Liver (tissue), 9 donors: ENCODE data around the gene LRCH4. TPM values are rescaled to one million over a fixed set of nuclear protein-coding genes. Genes with fewer than 3 reads are reported as not detected.
"Not testable (repeated sequence)": the region's sequence is repeated elsewhere in the genome, so short reads cannot be mapped to it uniquely, and the experiment has no call there.

ENCODE experiments used
- DNase-seq: peaks from one replicate; pipeline ENCODE4 v3.0.0-alpha.2; 2017; ENCODE audit warnings: low spot score
- H3K27ac ChIP-seq, 2 donors: one replicate each; pipeline ENCODE4 v1.7.0; 2013; ENCODE audit warnings: inconsistent platforms in 2 of 2, low read length in 2 of 2, control low read depth in 1 of 2, low read depth in 1 of 2, mild to moderate bottlenecking in 1 of 2
- H3K27me3 ChIP-seq, 4 donors: one replicate each; pipeline versions ENCODE4 v1.6.1 to v1.7.0; 2013; ENCODE audit warnings: low read length in 3 of 4, inconsistent platforms in 1 of 4, mild to moderate bottlenecking in 1 of 4, moderate library complexity in 1 of 4; ENCODE audit not compliant: control insufficient read depth in 4 of 4, insufficient read depth in 4 of 4
- H3K36me3 ChIP-seq, 4 donors: one replicate each; pipeline versions ENCODE4 v1.6.1 to v1.7.0; 2013; ENCODE audit warnings: low read length in 3 of 4, mild to moderate bottlenecking in 3 of 4, low read depth in 1 of 4, moderate library complexity in 1 of 4; ENCODE audit not compliant: control insufficient read depth in 4 of 4, insufficient read depth in 3 of 4
- H3K4me1 ChIP-seq, 4 donors: one replicate each; pipeline versions ENCODE4 v1.6.1 to v1.7.0; 2013; ENCODE audit warnings: low read length in 3 of 4, mild to moderate bottlenecking in 3 of 4, moderate library complexity in 1 of 4; ENCODE audit not compliant: control insufficient read depth in 4 of 4, insufficient read depth in 4 of 4
- H3K4me3 ChIP-seq, 3 donors: one replicate each; pipeline versions ENCODE4 v1.6.1 to v1.7.0; 2013; ENCODE audit warnings: low read length in 3 of 3, control low read depth in 1 of 3, low read depth in 1 of 3, mild to moderate bottlenecking in 1 of 3
- H3K9ac ChIP-seq, 2 donors: one replicate each; pipeline ENCODE4 v1.7.0; 2013; ENCODE audit warnings: low read length in 2 of 2, mild to moderate bottlenecking in 2 of 2, moderate library complexity in 2 of 2, control low read depth in 1 of 2, low read depth in 1 of 2
- H3K9me3 ChIP-seq, 4 donors: one replicate each; pipeline versions ENCODE4 v1.6.1 to v1.7.0; 2013; ENCODE audit warnings: low read length in 3 of 4; ENCODE audit not compliant: control insufficient read depth in 4 of 4
- EGR1 ChIP-seq, 2 donors: IDR thresholded peaks; 2 replicates each; pipeline ENCODE4 v1.6.1; 2016 to 2018; ENCODE audit warnings: antibody characterized with exemption in 2 of 2, low read depth in 2 of 2
- FOXA2 ChIP-seq: IDR thresholded peaks from 2 replicates; pipeline ENCODE4 v1.6.1; 2016; ENCODE audit warnings: antibody characterized with exemption
- GABPA ChIP-seq, 2 donors: IDR thresholded peaks in 1 of 2; conservative IDR thresholded peaks in 1 of 2; 2 replicates each; pipeline ENCODE4 v1.6.1; 2016; ENCODE audit warnings: antibody characterized with exemption in 2 of 2, mild to moderate bottlenecking in 1 of 2, moderate library complexity in 1 of 2
- HNF4A ChIP-seq, 2 donors: conservative IDR thresholded peaks; 2 replicates each; pipeline ENCODE4 v1.6.1; 2016; ENCODE audit warnings: antibody characterized with exemption in 2 of 2, mild to moderate bottlenecking in 2 of 2
- HNF4G ChIP-seq: IDR thresholded peaks from 2 replicates; pipeline ENCODE4 v1.6.1; 2016; ENCODE audit warnings: antibody characterized with exemption
- JUND ChIP-seq, 2 donors: IDR thresholded peaks; 2 replicates each; pipeline ENCODE4 v1.6.1; 2016; ENCODE audit warnings: antibody characterized with exemption in 2 of 2
- MAX ChIP-seq: IDR thresholded peaks from 2 replicates; pipeline ENCODE4 v1.6.1; 2016; ENCODE audit warnings: antibody characterized with exemption
- NR2F2 ChIP-seq: IDR thresholded peaks from 2 replicates; pipeline ENCODE4 v1.6.1; 2016; ENCODE audit warnings: antibody characterized with exemption
- RAD21 ChIP-seq, 2 donors: IDR thresholded peaks; 2 replicates each; pipeline ENCODE4 v1.6.1; 2016; ENCODE audit warnings: antibody characterized with exemption in 2 of 2, mild to moderate bottlenecking in 2 of 2
- RXRA ChIP-seq, 2 donors: IDR thresholded peaks; 2 replicates each; pipeline ENCODE4 v1.6.1; 2017 to 2018; ENCODE audit warnings: antibody characterized with exemption in 2 of 2, mild to moderate bottlenecking in 1 of 2
- SP1 ChIP-seq: IDR thresholded peaks from 2 replicates; pipeline ENCODE4 v1.6.1; 2018; ENCODE audit warnings: antibody characterized with exemption, mild to moderate bottlenecking
- TAF1 ChIP-seq: conservative IDR thresholded peaks from 2 replicates; pipeline ENCODE4 v1.6.1; 2016; ENCODE audit warnings: antibody characterized with exemption, mild to moderate bottlenecking
- YY1 ChIP-seq: IDR thresholded peaks from 2 replicates; pipeline ENCODE4 v1.6.1; 2016; ENCODE audit warnings: antibody characterized with exemption, mild to moderate bottlenecking
- WGBS: extraction: QIAGEN DNeasy Blood & Tissue Kit; methylation state at CpG from one replicate; pipeline ENCODE4 v1.1.7; 2013; 5-methylcytosine and 5-hydroxymethylcytosine counted together
- polyA plus RNA-seq, 2 donors: library from polyadenylated mRNA; stranded (reverse) in 1 of 2; unstranded in 1 of 2; fragments of 200-250 nt in 1 of 2; fragments of >200 nt in 1 of 2; fragmentation: Nextera tagmentation in 1 of 2; extraction: Ambion mirVana in 1 of 2; gene quantifications; one replicate each; pipeline versions ENCODE4 v1.2.1 to v1.2.3, GENCODE V29; 2013 to 2015
- total RNA-seq, 2 donors: library from RNA; depleted of rRNA; stranded (reverse); fragments of >200 nt; gene quantifications; one replicate each; pipeline ENCODE4 v1.2.3, GENCODE V29; 2014
- TF ChIP-seq, protein P1 (sequence below): IDR thresholded peaks from 2 replicates; pipeline ENCODE4 v1.6.1; 2016; ENCODE audit warnings: antibody characterized with exemption
- TF ChIP-seq, protein P2 (sequence below): IDR thresholded peaks from 2 replicates; pipeline ENCODE4 v1.6.1; 2016; ENCODE audit warnings: antibody characterized with exemption
- TF ChIP-seq, protein P3 (sequence below): IDR thresholded peaks from 2 replicates; pipeline ENCODE4 v1.6.1; 2016; ENCODE audit warnings: antibody characterized with exemption, mild to moderate bottlenecking
- TF ChIP-seq, protein P4 (sequence below): fragments of 150-350 bp; IDR thresholded peaks from 2 replicates; pipeline ENCODE4 v1.5.1; 2017; ENCODE audit warnings: improper control_type of control experiment, low read depth, low read length; ENCODE audit not compliant: missing input control
- donor health status: healthy.
- donor health status: healthy.
- donor health status: healthy.
- donor health status: healthy.
- donor health status: healthy.

Gene LRCH4
- total and polyA plus RNA-seq, 4 donors = 8.2 to 25.8 (median 13.0) TPM

- no peak overlapping the region for H3K4me3 ChIP-seq
- no peak for DNase-seq
- no peaks in the 10 kb centered on the region for H3K9me3 ChIP-seq
- TF ChIP-seq FOXA2 = no peak
- peak; percentile 29 for TF ChIP-seq YY1
- TF ChIP-seq, protein P1, sequence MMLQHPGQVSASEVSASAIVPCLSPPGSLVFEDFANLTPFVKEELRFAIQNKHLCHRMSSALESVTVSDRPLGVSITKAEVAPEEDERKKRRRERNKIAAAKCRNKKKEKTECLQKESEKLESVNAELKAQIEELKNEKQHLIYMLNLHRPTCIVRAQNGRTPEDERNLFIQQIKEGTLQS = no peak
- TF ChIP-seq TAF1 = no peak
- no peak for TF ChIP-seq HNF4G
- no peak for TF ChIP-seq RAD21 (IDR thresholded peaks at IDR 0.05)
- no peak for TF ChIP-seq NR2F2
- no peak for TF ChIP-seq GABPA (IDR thresholded peaks at IDR 0.05 in 1 of 2, conservative IDR thresholded peaks at IDR 0.05 in 1 of 2)
- TF ChIP-seq SP1 = no peak
- TF ChIP-seq, protein P2, sequence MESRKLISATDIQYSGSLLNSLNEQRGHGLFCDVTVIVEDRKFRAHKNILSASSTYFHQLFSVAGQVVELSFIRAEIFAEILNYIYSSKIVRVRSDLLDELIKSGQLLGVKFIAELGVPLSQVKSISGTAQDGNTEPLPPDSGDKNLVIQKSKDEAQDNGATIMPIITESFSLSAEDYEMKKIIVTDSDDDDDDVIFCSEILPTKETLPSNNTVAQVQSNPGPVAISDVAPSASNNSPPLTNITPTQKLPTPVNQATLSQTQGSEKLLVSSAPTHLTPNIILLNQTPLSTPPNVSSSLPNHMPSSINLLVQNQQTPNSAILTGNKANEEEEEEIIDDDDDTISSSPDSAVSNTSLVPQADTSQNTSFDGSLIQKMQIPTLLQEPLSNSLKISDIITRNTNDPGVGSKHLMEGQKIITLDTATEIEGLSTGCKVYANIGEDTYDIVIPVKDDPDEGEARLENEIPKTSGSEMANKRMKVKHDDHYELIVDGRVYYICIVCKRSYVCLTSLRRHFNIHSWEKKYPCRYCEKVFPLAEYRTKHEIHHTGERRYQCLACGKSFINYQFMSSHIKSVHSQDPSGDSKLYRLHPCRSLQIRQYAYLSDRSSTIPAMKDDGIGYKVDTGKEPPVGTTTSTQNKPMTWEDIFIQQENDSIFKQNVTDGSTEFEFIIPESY = no peak
- no peak for TF ChIP-seq MAX
- TF ChIP-seq RXRA (IDR thresholded peaks at IDR 0.05) = peak; percentile 49 to 81
- no peak for TF ChIP-seq EGR1 (IDR thresholded peaks at IDR 0.05; ENCODE audit: low read depth in 2 of 2)
- TF ChIP-seq, protein P3, sequence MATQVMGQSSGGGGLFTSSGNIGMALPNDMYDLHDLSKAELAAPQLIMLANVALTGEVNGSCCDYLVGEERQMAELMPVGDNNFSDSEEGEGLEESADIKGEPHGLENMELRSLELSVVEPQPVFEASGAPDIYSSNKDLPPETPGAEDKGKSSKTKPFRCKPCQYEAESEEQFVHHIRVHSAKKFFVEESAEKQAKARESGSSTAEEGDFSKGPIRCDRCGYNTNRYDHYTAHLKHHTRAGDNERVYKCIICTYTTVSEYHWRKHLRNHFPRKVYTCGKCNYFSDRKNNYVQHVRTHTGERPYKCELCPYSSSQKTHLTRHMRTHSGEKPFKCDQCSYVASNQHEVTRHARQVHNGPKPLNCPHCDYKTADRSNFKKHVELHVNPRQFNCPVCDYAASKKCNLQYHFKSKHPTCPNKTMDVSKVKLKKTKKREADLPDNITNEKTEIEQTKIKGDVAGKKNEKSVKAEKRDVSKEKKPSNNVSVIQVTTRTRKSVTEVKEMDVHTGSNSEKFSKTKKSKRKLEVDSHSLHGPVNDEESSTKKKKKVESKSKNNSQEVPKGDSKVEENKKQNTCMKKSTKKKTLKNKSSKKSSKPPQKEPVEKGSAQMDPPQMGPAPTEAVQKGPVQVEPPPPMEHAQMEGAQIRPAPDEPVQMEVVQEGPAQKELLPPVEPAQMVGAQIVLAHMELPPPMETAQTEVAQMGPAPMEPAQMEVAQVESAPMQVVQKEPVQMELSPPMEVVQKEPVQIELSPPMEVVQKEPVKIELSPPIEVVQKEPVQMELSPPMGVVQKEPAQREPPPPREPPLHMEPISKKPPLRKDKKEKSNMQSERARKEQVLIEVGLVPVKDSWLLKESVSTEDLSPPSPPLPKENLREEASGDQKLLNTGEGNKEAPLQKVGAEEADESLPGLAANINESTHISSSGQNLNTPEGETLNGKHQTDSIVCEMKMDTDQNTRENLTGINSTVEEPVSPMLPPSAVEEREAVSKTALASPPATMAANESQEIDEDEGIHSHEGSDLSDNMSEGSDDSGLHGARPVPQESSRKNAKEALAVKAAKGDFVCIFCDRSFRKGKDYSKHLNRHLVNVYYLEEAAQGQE = no peak
- TF ChIP-seq JUND (IDR thresholded peaks at IDR 0.05) = no peak
- TF ChIP-seq HNF4A (conservative IDR thresholded peaks at IDR 0.05) = peak in 1 of 2 donors; percentile 35
- TF ChIP-seq, protein P4, sequence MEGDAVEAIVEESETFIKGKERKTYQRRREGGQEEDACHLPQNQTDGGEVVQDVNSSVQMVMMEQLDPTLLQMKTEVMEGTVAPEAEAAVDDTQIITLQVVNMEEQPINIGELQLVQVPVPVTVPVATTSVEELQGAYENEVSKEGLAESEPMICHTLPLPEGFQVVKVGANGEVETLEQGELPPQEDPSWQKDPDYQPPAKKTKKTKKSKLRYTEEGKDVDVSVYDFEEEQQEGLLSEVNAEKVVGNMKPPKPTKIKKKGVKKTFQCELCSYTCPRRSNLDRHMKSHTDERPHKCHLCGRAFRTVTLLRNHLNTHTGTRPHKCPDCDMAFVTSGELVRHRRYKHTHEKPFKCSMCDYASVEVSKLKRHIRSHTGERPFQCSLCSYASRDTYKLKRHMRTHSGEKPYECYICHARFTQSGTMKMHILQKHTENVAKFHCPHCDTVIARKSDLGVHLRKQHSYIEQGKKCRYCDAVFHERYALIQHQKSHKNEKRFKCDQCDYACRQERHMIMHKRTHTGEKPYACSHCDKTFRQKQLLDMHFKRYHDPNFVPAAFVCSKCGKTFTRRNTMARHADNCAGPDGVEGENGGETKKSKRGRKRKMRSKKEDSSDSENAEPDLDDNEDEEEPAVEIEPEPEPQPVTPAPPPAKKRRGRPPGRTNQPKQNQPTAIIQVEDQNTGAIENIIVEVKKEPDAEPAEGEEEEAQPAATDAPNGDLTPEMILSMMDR = no peak
- no peak overlapping the region for H3K9ac ChIP-seq
- peak overlapping the region; percentile 43 to 46 for H3K27ac ChIP-seq
- peaks cover 36 to 92% (median 74%) of the 10 kb centered on the region in 4 donors for H3K4me1 ChIP-seq
- WGBS = 76% methylated on average over 11 of the region's 11 CpGs
- no peaks in the 10 kb centered on the region for H3K27me3 ChIP-seq
- peaks cover 2 to 22% (median 15%) of the 10 kb centered on the region in 4 donors for H3K36me3 ChIP-seq
Observed at GRCh38 chr7:100565133-100565571, 20.8 kb downstream of the LRCH4 start.

- peak overlapping the region; percentile 43 to 46 for H3K27ac ChIP-seq
- peak overlapping the region in 1 of 2 donors; percentile 3 for H3K9ac ChIP-seq
- WGBS = 78% methylated on average over 6 of the region's 6 CpGs
- not testable (repeated sequence) for H3K9me3 ChIP-seq, H3K4me3 ChIP-seq, DNase-seq, H3K27me3 ChIP-seq
- H3K4me1 ChIP-seq = peaks cover 34 to 91% (median 73%) of the 10 kb centered on the region in 4 donors
- peaks cover 2 to 22% (median 15%) of the 10 kb centered on the region in 4 donors for H3K36me3 ChIP-seq
Observed at GRCh38 chr7:100564405-100564804, 21.5 kb downstream of the LRCH4 start.
